HG03575 (cell line): ENCODE results near the gene SELP.

Experiments
- ATAC-seq: cut with Tn5 transposase; IDR thresholded peaks from one replicate; pipeline ENCODE4 v1.9.1; 2021; ENCODE audit not compliant: unreplicated experiment, insufficient number of reproducible peaks, low FRiP score; ENCODE audit errors: extremely low read depth

SELP gene

GRCh38 chr1:169624122-169624521 lies 5.8 kb downstream of the SELP start:
- no peak for ATAC-seq

GRCh38 chr1:169623132-169623926 lies 6.6 kb downstream of the SELP start:
- no peak for ATAC-seq

GRCh38 chr1:169620565-169620964 lies 9.4 kb downstream of the SELP start:
- ATAC-seq, result no peak

- no peak for ATAC-seq
Measured at GRCh38 chr1:169618367-169618766, 11.6 kb downstream of the SELP start.

- ATAC-seq, result no peak
Measured at GRCh38 chr1:169615803-169616202, 14.1 kb downstream of the SELP start.

GRCh38 chr1:169610858-169611257 lies 19.1 kb downstream of the SELP start:
- no peak for ATAC-seq

- ATAC-seq, result no peak
Measured at GRCh38 chr1:169610108-169610507, 19.8 kb downstream of the SELP start.

GRCh38 chr1:169608226-169608625 lies 21.7 kb downstream of the SELP start:
- ATAC-seq, result no peak

GRCh38 chr1:169604781-169605560 lies 25.0 kb downstream of the SELP start:
- ATAC-seq, result no peak

- no peak for ATAC-seq
Measured at GRCh38 chr1:169601096-169601881, 28.6 kb downstream of the SELP start.

GRCh38 chr1:169595764-169596711 lies 33.9 kb downstream of the SELP start:
- ATAC-seq, result no peak

- no peak for ATAC-seq
Measured at GRCh38 chr1:169594391-169594790, 35.5 kb downstream of the SELP start.

- ATAC-seq, result no peak
Measured at GRCh38 chr1:169590932-169591331, 39.0 kb downstream of the SELP start.

- no peak for ATAC-seq
Measured at GRCh38 chr1:169588785-169589485, 41.0 kb downstream of the SELP start.

GRCh38 chr1:169588112-169588511 lies 41.8 kb downstream of the SELP start:
- no peak for ATAC-seq

GRCh38 chr1:169586395-169587255 lies 43.3 kb downstream of the SELP start, which contains the start of gene F5:
F5 (minus strand) TSS chr1:169586481; CDS start chr1:169586386, 95 bp downstream.
- ATAC-seq, result no peak

- ATAC-seq, result no peak
Measured at GRCh38 chr1:169586067-169586394, 43.9 kb downstream of the SELP start.
